ENCODE measurements around the gene AIRE.

- TF ChIP-seq CTCF (IDR thresholded peaks at IDR 0.05; ENCODE audit: poor library complexity, severe bottlenecking) (no peak), SMC3 (conservative IDR thresholded peaks at IDR 0.05; ENCODE audit: poor library complexity) (no peak), TAF1 (IDR thresholded peaks at IDR 0.05; ENCODE audit: low read depth) (no peak), RAD21 (conservative IDR thresholded peaks at IDR 0.05) (no peak), EP300 (conservative IDR thresholded peaks at IDR 0.05; ENCODE audit: poor library complexity, severe bottlenecking) (no peak), POLR2AphosphoS5 (IDR thresholded peaks at IDR 0.05) (no peak), MXI1 (conservative IDR thresholded peaks at IDR 0.05; ENCODE audit: poor library complexity, severe bottlenecking) (no peak)
Measured at GRCh38 chr21:44314128-44314527, 28.5 kb downstream of the AIRE start.
